NCI-H2196 treated with DMSO at 0.1 percent for 48 hours (cell line): ENCODE measurements around the gene LZTFL1.
A peak's percentile ranks its signal among the peaks of the same experiment; 100 is the strongest.

Experiments used
- DNase-seq: peaks from one replicate; lab custom pipeline; 2025; ENCODE audit not compliant: unreplicated experiment; lab: John Stamatoyannopoulos, UW

Gene LZTFL1

GRCh38 chr3:45841757-45842491 lies at the start of gene LZTFL1:
TSS of gene LZTFL1 (minus strand) at chr3:45842119. CDS start at chr3:45841991, 128 bp downstream.
- peak; percentile 70 for DNase-seq

GRCh38 chr3:45890405-45890804 lies 48.5 kb upstream of the LZTFL1 start:
- DNase-seq = peak; percentile 11

DNA sequence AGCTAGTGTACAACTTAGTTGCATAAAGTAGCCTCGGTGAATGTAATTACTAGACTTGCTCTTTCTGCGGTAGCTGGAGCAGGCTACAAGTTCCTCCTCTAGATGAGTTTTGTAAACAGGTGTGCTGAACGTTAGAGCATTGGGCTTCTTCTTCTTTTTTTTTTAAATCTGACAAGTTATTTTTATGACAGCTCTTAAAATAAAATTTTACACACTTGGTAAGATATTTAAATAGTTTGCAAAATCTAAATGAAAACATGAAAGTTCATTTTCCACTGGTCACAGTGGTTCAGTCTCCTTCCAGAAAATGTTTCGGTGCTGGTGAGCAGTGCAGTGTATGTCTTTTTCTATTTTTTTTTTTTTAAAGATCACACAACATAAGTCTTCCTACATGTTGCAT lies 47.4 kb upstream of the LZTFL1 start:
- no peak for DNase-seq

DNA sequence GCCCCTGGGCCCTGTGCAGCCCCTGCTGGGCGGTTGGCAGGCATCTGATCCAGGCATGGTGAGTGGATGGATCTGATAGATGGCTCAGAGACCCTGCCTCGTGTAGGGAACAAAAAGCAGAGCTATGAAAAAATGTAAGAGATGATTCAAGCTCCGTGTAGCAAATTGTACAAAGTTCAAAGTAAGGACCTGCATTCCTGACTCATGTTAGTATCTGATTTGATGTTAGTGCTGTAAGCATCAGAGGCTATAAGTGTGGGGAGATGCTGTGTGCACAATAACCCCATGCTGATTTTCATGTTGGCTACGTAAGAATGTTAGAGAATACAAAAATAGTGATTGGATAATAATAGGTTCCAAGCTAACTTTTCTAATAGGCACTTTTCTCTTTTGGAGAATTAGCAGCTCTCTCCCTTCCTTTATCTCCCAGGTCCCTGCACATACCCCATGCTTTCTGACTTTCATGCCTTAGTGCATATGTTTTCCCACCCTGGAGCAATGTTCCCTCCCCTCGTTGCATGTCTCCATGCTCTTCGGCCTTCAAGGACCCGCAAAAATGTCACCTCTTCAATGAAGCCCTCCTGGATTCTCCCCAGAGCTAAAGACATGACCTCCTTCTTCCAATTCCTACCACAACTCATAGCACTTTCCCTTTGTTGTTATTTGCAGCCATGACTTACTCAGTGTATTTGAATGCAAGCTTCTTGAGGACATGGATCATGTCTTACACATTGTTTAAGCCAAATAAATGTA lies 46.0 kb upstream of the LZTFL1 start:
- no peak for DNase-seq

- no peak for DNase-seq
Measured at GRCh38 chr3:45887285-45887684, 45.4 kb upstream of the LZTFL1 start.

DNA sequence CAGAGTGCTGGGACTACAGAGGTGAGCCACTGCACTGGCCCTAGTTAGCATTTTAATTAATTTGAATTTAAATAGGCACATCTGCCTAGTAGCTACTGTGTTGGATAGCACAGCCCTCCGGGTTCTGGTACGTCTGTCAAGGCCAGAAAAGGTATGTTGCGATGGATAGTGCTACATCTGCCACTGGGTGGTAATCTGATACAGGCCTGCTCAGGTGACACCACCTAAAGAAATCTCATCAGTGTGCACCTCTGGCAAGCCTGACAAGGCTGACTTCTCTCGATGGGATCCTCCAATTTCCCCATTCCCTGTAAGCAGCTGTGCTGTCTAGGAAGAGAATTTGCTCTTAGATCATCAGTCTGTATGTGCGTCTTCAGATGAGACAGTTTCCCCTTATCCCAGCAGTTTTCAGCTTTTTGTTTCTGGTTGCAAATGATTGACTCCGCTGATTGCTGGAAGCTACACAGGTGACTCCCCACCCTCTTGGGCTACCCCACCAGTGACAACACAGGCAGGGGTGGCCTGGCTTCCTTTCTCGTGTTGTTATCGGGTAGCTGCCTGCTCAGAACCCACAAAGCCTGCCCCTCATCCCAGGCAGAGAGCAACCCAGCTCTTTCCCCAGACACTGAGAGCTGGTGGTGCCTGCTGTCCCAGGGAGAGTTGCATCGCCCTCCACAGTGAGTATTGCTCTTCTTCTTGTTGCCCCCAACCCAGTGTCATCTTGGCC lies 44.2 kb upstream of the LZTFL1 start, which contains the start of gene CCR9:
Gene CCR9, plus strand, starts transcription at position 565 of the 727 bp plus-strand sequence. CDS start 8,391 bp downstream, outside the sequence.
- no peak for DNase-seq

GRCh38 chr3:45884368-45885201 lies 42.7 kb upstream of the LZTFL1 start:
- DNase-seq = no peak

- no peak for DNase-seq
Measured at GRCh38 chr3:45881078-45882022, 39.4 kb upstream of the LZTFL1 start.

GRCh38 chr3:45880725-45881077 lies 38.8 kb upstream of the LZTFL1 start:
- DNase-seq = no peak

GRCh38 chr3:45878124-45878523 lies 36.2 kb upstream of the LZTFL1 start:
- no peak for DNase-seq

DNA sequence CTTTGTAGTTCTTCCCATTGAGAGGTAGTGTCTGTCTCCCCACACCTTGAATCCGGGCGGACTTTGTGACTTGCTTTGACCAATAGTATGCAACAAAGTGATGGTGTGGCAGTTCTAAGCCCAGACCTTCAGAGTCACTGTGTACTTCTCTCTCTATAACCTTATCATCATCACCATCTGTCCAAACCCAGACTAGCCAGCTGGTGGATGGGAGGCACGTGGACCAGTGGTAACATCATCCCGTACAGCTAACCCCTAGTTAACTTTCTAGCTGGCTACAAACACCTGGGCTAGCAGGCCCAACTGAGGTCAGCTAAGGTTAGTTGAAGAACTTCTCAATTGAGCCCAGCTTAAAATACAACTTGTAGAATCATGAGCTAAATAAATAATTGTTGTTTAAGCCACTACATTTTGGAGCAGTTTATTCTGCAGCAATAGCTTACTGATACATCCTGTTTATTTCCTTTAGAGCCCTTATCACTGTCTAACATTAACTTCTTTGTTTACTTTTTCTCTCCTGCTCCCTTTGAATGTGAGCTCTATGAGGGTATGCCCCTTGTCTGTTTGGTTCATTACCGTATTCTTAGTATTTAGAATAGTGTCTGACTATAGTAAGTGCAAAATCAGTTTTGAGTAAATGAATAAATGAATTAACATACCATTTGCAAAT lies 32.9 kb upstream of the LZTFL1 start:
- no peak for DNase-seq

- DNase-seq = no peak
Measured at GRCh38 chr3:45873638-45874037, 31.7 kb upstream of the LZTFL1 start.

DNA sequence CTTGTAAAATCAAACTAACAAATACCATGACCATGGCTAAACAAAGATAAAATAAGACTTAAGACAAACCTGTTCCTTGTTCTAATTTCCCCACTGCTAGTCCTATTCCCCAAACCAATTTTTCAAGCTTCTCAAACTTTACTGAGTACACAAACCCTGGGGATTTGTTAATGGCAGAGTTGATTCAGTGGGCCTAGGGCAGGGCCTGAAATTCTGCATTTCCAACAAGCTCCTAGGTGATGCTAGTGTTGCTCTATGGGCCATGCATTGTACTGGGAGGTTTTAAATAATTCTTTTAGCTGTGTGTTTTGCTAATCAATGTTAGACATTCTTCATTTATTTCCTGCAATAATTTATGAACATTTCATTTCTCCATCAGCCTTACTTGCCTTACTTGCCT lies 31.1 kb upstream of the LZTFL1 start:
- DNase-seq = no peak

GRCh38 chr3:45872569-45872968 lies 30.6 kb upstream of the LZTFL1 start:
- DNase-seq = no peak

- no peak for DNase-seq
Measured at GRCh38 chr3:45871780-45872179, 29.9 kb upstream of the LZTFL1 start.

GRCh38 chr3:45870099-45870498 lies 28.2 kb upstream of the LZTFL1 start:
- no peak for DNase-seq

- no peak for DNase-seq
Measured at GRCh38 chr3:45869638-45870037, 27.7 kb upstream of the LZTFL1 start.

GRCh38 chr3:45868650-45869049 lies 26.7 kb upstream of the LZTFL1 start:
- no peak for DNase-seq

- no peak for DNase-seq
Measured at GRCh38 chr3:45868213-45868612, 26.3 kb upstream of the LZTFL1 start.
